ENCODE data around the gene CCDC146.

DNA sequence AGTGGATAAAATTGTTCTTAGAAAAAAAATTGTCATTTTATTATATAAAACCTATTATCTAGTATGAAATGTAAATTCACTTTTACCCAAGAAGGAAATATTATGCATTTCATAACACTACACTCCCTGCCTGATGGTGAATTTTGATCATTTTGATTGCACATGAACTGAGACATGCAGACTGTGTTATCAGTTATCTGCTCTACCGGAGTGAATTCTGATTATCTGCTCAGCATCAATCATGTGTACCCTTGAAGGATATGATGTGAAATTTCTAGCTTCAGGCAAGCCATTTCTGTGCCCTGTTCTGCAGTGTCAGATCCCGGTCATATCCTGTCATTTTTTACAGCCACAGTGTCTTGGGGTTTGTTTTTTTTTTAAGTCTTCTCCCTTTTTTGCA, 162.2 kb downstream of the CCDC146 start:
- TF ChIP-seq, protein P1, sequence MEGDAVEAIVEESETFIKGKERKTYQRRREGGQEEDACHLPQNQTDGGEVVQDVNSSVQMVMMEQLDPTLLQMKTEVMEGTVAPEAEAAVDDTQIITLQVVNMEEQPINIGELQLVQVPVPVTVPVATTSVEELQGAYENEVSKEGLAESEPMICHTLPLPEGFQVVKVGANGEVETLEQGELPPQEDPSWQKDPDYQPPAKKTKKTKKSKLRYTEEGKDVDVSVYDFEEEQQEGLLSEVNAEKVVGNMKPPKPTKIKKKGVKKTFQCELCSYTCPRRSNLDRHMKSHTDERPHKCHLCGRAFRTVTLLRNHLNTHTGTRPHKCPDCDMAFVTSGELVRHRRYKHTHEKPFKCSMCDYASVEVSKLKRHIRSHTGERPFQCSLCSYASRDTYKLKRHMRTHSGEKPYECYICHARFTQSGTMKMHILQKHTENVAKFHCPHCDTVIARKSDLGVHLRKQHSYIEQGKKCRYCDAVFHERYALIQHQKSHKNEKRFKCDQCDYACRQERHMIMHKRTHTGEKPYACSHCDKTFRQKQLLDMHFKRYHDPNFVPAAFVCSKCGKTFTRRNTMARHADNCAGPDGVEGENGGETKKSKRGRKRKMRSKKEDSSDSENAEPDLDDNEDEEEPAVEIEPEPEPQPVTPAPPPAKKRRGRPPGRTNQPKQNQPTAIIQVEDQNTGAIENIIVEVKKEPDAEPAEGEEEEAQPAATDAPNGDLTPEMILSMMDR (IDR thresholded peaks at IDR 0.05), result no peak
- TF ChIP-seq POLR2A (IDR thresholded peaks at IDR 0.05), result no peak
